Measurements from ENCODE around the gene SLMAP. TPM values are rescaled to one million over a fixed set of nuclear protein-coding genes. Genes with fewer than 3 reads are reported as not detected.

The SLMAP gene
- polyA plus RNA-seq, 1 donor (not counting 4 experiments of a cell fraction or from before 2014, with no cell fraction given): 58.0 TPM

GRCh38 chr3:57952208-57952631, 196.1 kb downstream of the SLMAP start:
- Histone ChIP-seq H3K27me3 (ENCODE audit: control insufficient read depth, extremely low read depth, insufficient read depth, low read length) (no peaks in the 10 kb centered on the region), H3K4me2 (ENCODE audit: control insufficient read depth, extremely low read depth, insufficient read depth, low read depth, low read length) (no peak overlapping the region), H3K4me1 (ENCODE audit: control insufficient read depth, extremely low read depth, insufficient read depth, low read length) (peaks cover 35% of the 10 kb centered on the region), H3K4me3 (ENCODE audit: control insufficient read depth in 2 of 3, extremely low read depth in 1 of 3, insufficient read depth in 2 of 3, low read depth in 1 of 3, low read length in 3 of 3) (no peak overlapping the region), H3K27ac (ENCODE audit: control insufficient read depth, insufficient read depth, low read length) (no peak overlapping the region), H3K9me3 (ENCODE audit: control insufficient read depth, low read depth, low read length) (no peaks in the 10 kb centered on the region), H3K9ac (ENCODE audit: control insufficient read depth, extremely low read depth, insufficient read depth, low read length) (no peak overlapping the region), H3K79me2 (ENCODE audit: control insufficient read depth, insufficient read depth, low read length) (no peaks in the 10 kb centered on the region), H3K9me1 (ENCODE audit: control insufficient read depth, extremely low read depth, insufficient read depth, low read length) (no peaks in the 10 kb centered on the region), H4K20me1 (ENCODE audit: control insufficient read depth, extremely low read depth, insufficient read depth, low read length) (no peaks in the 10 kb centered on the region), H2AFZ (ENCODE audit: control insufficient read depth, low read length) (no peak overlapping the region), H3K36me3 (ENCODE audit: control insufficient read depth in 2 of 2, extremely low read depth in 1 of 2, insufficient read depth in 2 of 2, low read length in 2 of 2) (no peaks in the 10 kb centered on the region)
- FAIRE-seq (no peak), DNase-seq (ENCODE audit: low read depth, low spot score) (no peak)
- TF ChIP-seq CTCF (optimal IDR thresholded peaks at IDR 0.05 in 1 of 3, IDR thresholded peaks at IDR 0.05 in 1 of 3, conservative IDR thresholded peaks at IDR 0.05 in 1 of 3; ENCODE audit: extremely low read depth in 1 of 3, insufficient read depth in 2 of 3, low read length in 3 of 3) (no peak), EZH2 (IDR thresholded peaks at IDR 0.05; ENCODE audit: low read length) (no peak)
- dilution Hi-C loops (cut with MboI; ENCODE audit: extremely low pct_ligation_motif_present, low sequenced_read_pairs): no loop called here

GRCh38 chr3:57952651-57953050, 196.5 kb downstream of the SLMAP start:
- dilution Hi-C loops (cut with MboI; ENCODE audit: extremely low pct_ligation_motif_present, low sequenced_read_pairs): no loop called here
- Histone ChIP-seq H3K9me3 (ENCODE audit: control insufficient read depth, low read depth, low read length) (no peaks in the 10 kb centered on the region), H3K79me2 (ENCODE audit: control insufficient read depth, insufficient read depth, low read length) (no peaks in the 10 kb centered on the region), H3K9ac (ENCODE audit: control insufficient read depth, extremely low read depth, insufficient read depth, low read length) (no peak overlapping the region), H3K36me3 (ENCODE audit: control insufficient read depth in 2 of 2, extremely low read depth in 1 of 2, insufficient read depth in 2 of 2, low read length in 2 of 2) (no peaks in the 10 kb centered on the region), H3K27me3 (ENCODE audit: control insufficient read depth, extremely low read depth, insufficient read depth, low read length) (no peaks in the 10 kb centered on the region), H2AFZ (ENCODE audit: control insufficient read depth, low read length) (no peak overlapping the region), H3K27ac (ENCODE audit: control insufficient read depth, insufficient read depth, low read length) (no peak overlapping the region), H3K4me2 (ENCODE audit: control insufficient read depth, extremely low read depth, insufficient read depth, low read depth, low read length) (no peak overlapping the region), H4K20me1 (ENCODE audit: control insufficient read depth, extremely low read depth, insufficient read depth, low read length) (no peaks in the 10 kb centered on the region), H3K9me1 (ENCODE audit: control insufficient read depth, extremely low read depth, insufficient read depth, low read length) (no peaks in the 10 kb centered on the region), H3K4me1 (ENCODE audit: control insufficient read depth, extremely low read depth, insufficient read depth, low read length) (peaks cover 36% of the 10 kb centered on the region), H3K4me3 (ENCODE audit: control insufficient read depth in 2 of 3, extremely low read depth in 1 of 3, insufficient read depth in 2 of 3, low read depth in 1 of 3, low read length in 3 of 3) (no peak overlapping the region)
- FAIRE-seq: no peak
- no peak for TF ChIP-seq EZH2 (IDR thresholded peaks at IDR 0.05; ENCODE audit: low read length)
- no peak for TF ChIP-seq CTCF (optimal IDR thresholded peaks at IDR 0.05 in 1 of 3, IDR thresholded peaks at IDR 0.05 in 1 of 3, conservative IDR thresholded peaks at IDR 0.05 in 1 of 3; ENCODE audit: extremely low read depth in 1 of 3, insufficient read depth in 2 of 3, low read length in 3 of 3)
- DNase-seq (ENCODE audit: low read depth, low spot score): no peak
